ENCODE results near the gene SCAMP3.
"Not testable (repeated sequence)": the region's sequence is repeated elsewhere in the genome, so short reads cannot be mapped to it uniquely, and the experiment has no call there.

The SCAMP3 gene

GRCh38 chr1:155296661-155297060 lies 34.5 kb upstream of the SCAMP3 start:
- no peak overlapping the region for H3K27ac ChIP-seq
- TF ChIP-seq CTCF (IDR thresholded peaks at IDR 0.05) = no peak
- H3K4me3 ChIP-seq (ENCODE audit: low read depth in 1 of 2, low read length in 1 of 2) = no peak overlapping the region
- no peaks in the 10 kb centered on the region for H3K4me1 ChIP-seq (ENCODE audit: control insufficient read depth in 1 of 2, insufficient read depth in 1 of 2, low read depth in 1 of 2, low read length in 1 of 2)
- no peaks in the 10 kb centered on the region for H3K36me3 ChIP-seq
- peaks cover 60% of the 10 kb centered on the region for H3K27me3 ChIP-seq
- H3K9me3 ChIP-seq = no peaks in the 10 kb centered on the region

GRCh38 chr1:155295942-155296267 lies 33.7 kb upstream of the SCAMP3 start:
- no peak overlapping the region for H3K27ac ChIP-seq
- H3K4me1 ChIP-seq (ENCODE audit: control insufficient read depth in 1 of 2, insufficient read depth in 1 of 2, low read depth in 1 of 2, low read length in 1 of 2) = no peaks in the 10 kb centered on the region
- H3K9me3 ChIP-seq = no peaks in the 10 kb centered on the region
- TF ChIP-seq CTCF (IDR thresholded peaks at IDR 0.05) = no peak
- peaks cover 67% of the 10 kb centered on the region for H3K27me3 ChIP-seq
- no peak overlapping the region for H3K4me3 ChIP-seq (ENCODE audit: low read depth in 1 of 2, low read length in 1 of 2)
- H3K36me3 ChIP-seq = no peaks in the 10 kb centered on the region

GRCh38 chr1:155295183-155295941 lies 33.2 kb upstream of the SCAMP3 start:
- peaks cover 70% of the 10 kb centered on the region for H3K27me3 ChIP-seq
- no peak for TF ChIP-seq CTCF (IDR thresholded peaks at IDR 0.05)
- no peaks in the 10 kb centered on the region for H3K36me3 ChIP-seq
- no peaks in the 10 kb centered on the region for H3K4me1 ChIP-seq (ENCODE audit: control insufficient read depth in 1 of 2, insufficient read depth in 1 of 2, low read depth in 1 of 2, low read length in 1 of 2)
- no peaks in the 10 kb centered on the region for H3K9me3 ChIP-seq
- H3K4me3 ChIP-seq (ENCODE audit: low read depth in 1 of 2, low read length in 1 of 2) = no peak overlapping the region
- H3K27ac ChIP-seq = no peak overlapping the region

GRCh38 chr1:155294520-155295182 lies 32.5 kb upstream of the SCAMP3 start:
- no peak overlapping the region for H3K4me3 ChIP-seq (ENCODE audit: low read depth in 1 of 2, low read length in 1 of 2)
- H3K27me3 ChIP-seq = peaks cover 77% of the 10 kb centered on the region
- no peaks in the 10 kb centered on the region for H3K36me3 ChIP-seq
- no peaks in the 10 kb centered on the region for H3K9me3 ChIP-seq
- H3K4me1 ChIP-seq (ENCODE audit: control insufficient read depth in 1 of 2, insufficient read depth in 1 of 2, low read depth in 1 of 2, low read length in 1 of 2) = no peaks in the 10 kb centered on the region
- H3K27ac ChIP-seq = no peak overlapping the region
- TF ChIP-seq CTCF (IDR thresholded peaks at IDR 0.05) = no peak

GRCh38 chr1:155293086-155293749 lies 31.1 kb upstream of the SCAMP3 start:
- no peak overlapping the region for H3K4me3 ChIP-seq (ENCODE audit: low read depth in 1 of 2, low read length in 1 of 2)
- peaks cover 77% of the 10 kb centered on the region for H3K27me3 ChIP-seq
- no peaks in the 10 kb centered on the region for H3K4me1 ChIP-seq (ENCODE audit: control insufficient read depth in 1 of 2, insufficient read depth in 1 of 2, low read depth in 1 of 2, low read length in 1 of 2)
- no peak for TF ChIP-seq CTCF (IDR thresholded peaks at IDR 0.05)
- no peak overlapping the region for H3K27ac ChIP-seq
- H3K9me3 ChIP-seq = no peaks in the 10 kb centered on the region
- no peaks in the 10 kb centered on the region for H3K36me3 ChIP-seq

GRCh38 chr1:155291006-155291405 lies 28.8 kb upstream of the SCAMP3 start:
- H3K27me3 ChIP-seq = peaks cover 60% of the 10 kb centered on the region
- not testable (repeated sequence) for H3K9me3 ChIP-seq; H3K36me3 ChIP-seq; H3K27ac ChIP-seq; H3K4me3 ChIP-seq (ENCODE audit: low read depth in 1 of 2, low read length in 1 of 2); H3K4me1 ChIP-seq (ENCODE audit: control insufficient read depth in 1 of 2, insufficient read depth in 1 of 2, low read depth in 1 of 2, low read length in 1 of 2)

Measured in neutrophil (primary cell).